T47D (cell line): ENCODE data around the gene C2orf80.
"Not testable (repeated sequence)": the region's sequence is repeated elsewhere in the genome, so short reads cannot be mapped to it uniquely, and the experiment has no call there.

Source experiments
- DNase-seq, 2 experiments: peaks; one replicate each; pipeline versions ENCODE4 v3.0.0 to v3.0.0-alpha.2; 2011 to 2012; ENCODE audit warnings: low read depth in 1 of 2, low spot score in 1 of 2
- JUND ChIP-seq: IDR thresholded peaks from 2 replicates; pipeline ENCODE4 v1.6.1; 2012; ENCODE audit warnings: low read depth
- in situ Hi-C: cut with HindIII; loops from 2 replicates; pipeline ENCODE4 v1.10.0; 2016; ENCODE audit warnings: low sequenced_read_pairs, low pct_unique_long_range_greater_than_20kb

C2orf80 gene

DNA sequence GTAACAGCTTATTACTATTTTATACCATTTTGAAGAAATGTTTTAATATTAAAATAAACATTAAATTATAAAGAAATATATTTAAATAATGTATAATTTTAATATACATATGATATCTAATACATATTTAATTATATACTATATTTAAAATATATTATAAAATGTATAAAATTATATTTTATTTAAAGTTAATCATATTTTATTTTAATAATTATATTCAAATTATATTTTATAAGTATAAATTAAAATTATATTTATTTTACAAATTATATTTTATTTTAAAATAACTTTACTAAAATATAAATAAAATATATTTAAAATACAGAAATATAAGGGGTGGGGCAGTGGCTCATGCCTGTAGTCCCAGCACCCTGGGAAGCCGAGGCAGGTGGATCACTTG is 67.6 kb downstream of the C2orf80 start:
- DNase-seq: no peak
- TF ChIP-seq JUND: no peak
- in situ Hi-C loops: no loop called here

DNA sequence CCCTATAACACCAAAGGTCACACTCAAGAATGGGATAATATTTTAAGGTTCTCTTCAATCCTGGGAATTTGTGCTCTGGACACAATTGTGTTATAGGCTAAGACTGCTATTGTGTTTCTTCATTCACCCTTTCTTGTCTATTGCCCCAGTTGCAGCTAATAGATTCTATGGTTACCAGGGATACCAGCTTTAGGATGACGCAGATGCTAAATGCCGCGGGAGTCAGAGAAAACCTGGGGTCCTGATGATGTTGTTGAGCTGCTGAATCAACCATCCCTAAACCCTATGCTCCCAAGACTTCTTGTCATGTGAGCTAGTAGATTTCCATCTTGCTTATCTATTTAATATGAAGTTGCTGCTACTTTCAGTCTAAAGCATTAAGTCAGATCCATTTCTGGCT is 70.9 kb downstream of the C2orf80 start:
- no peak for TF ChIP-seq JUND
- in situ Hi-C loops: no loop called here
- no peak for DNase-seq

DNA sequence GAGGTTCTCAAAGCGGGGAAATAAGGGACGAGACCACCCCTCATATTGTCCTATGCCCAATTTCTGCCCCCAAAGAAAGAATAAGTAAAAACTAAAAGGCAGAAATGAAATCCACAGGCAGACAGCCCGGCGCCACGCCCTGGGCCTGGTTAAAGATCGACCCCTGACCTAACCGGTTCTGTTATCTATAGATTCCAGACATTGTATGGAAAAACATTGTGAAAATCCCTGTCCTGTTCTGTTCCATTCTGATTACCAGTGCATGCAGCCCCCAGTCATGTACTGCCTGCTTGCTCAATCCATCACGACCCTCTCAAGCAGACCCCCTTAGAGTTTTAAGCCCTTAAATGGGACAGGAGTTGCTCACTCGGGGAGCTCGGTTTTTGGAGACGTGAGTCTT is 72.4 kb downstream of the C2orf80 start:
- DNase-seq, in situ Hi-C loops: not testable (repeated sequence)
